GM23338 (cell line): ENCODE results near the gene PGP. TPM values are rescaled to one million over a fixed set of nuclear protein-coding genes. Genes with fewer than 3 reads are reported as not detected.

Experiments
- ATAC-seq: fragments of 200-7000 bp; cut with Tn5 transposase; 3 replicates; pipeline ENCODE4 v1.9.1; 2020
- DNase-seq: peaks from one replicate; pipeline ENCODE4 v3.0.0-alpha.2; 2015; ENCODE audit warnings: low spot score
- H2AFZ ChIP-seq: fragments of 200-600 bp; sonication (generic); 2 replicates; pipeline ENCODE4 v1.8.0; 2016; ENCODE audit warnings: antibody characterized with exemption, mild to moderate bottlenecking, moderate library complexity
- H3F3A ChIP-seq: fragments of 200-600 bp; sonication (generic); replicated peaks from 2 replicates; pipeline ENCODE4 v1.8.0; 2017; ENCODE audit warnings: antibody characterized with exemption, mixed run types, low read depth
- H3K27ac ChIP-seq: fragments of 200-600 bp; sonication (generic); 2 replicates; pipeline ENCODE4 v1.6.1; 2016; ENCODE audit warnings: low read depth
- H3K27me3 ChIP-seq: fragments of 200-600 bp; sonication (generic); 2 replicates; pipeline ENCODE4 v1.8.0; 2016; ENCODE audit warnings: mild to moderate bottlenecking, mixed run types, moderate library complexity; ENCODE audit not compliant: insufficient read depth
- H3K36me3 ChIP-seq: fragments of 200-600 bp; sonication (generic); 2 replicates; pipeline ENCODE4 v1.8.0; 2016; ENCODE audit warnings: mild to moderate bottlenecking; ENCODE audit not compliant: insufficient read depth
- H3K4me1 ChIP-seq: fragments of 200-600 bp; sonication (generic); 2 replicates; pipeline ENCODE4 v1.8.0; 2016; ENCODE audit warnings: mild to moderate bottlenecking, moderate library complexity; ENCODE audit not compliant: insufficient read depth
- H3K4me2 ChIP-seq: fragments of 200-600 bp; sonication (generic); 2 replicates; pipeline ENCODE4 v1.7.1; 2017; ENCODE audit warnings: mixed run types
- H3K4me3 ChIP-seq: fragments of 200-600 bp; sonication (generic); 2 replicates; pipeline ENCODE4 v1.6.1; 2016; ENCODE audit warnings: mixed run types
- H3K79me2 ChIP-seq: fragments of 200-600 bp; sonication (generic); replicated peaks from 2 replicates; pipeline ENCODE4 v1.8.0; 2017; ENCODE audit warnings: mild to moderate bottlenecking; ENCODE audit not compliant: insufficient read depth
- H3K9me2 ChIP-seq: fragments of 200-600 bp; sonication (generic); 2 replicates; pipeline ENCODE4 v1.8.0; 2017; ENCODE audit not compliant: insufficient read depth
- H4K20me1 ChIP-seq: fragments of 200-600 bp; sonication (generic); replicated peaks from 2 replicates; pipeline ENCODE4 v1.8.0; 2017; ENCODE audit warnings: mild to moderate bottlenecking; ENCODE audit not compliant: insufficient read depth
- H3K27ac Mint-ChIP-seq: 2 replicates; pipeline ENCODE4 v1.8.0; 2020; ENCODE audit warnings: inconsistent platforms, mild to moderate bottlenecking, moderate library complexity, mixed read lengths
- H3K27me3 Mint-ChIP-seq: 3 replicates; pipeline ENCODE4 v1.8.0; 2022; ENCODE audit warnings: low read depth, mild to moderate bottlenecking, moderate library complexity, mixed read lengths, inconsistent platforms; ENCODE audit not compliant: insufficient read depth, poor library complexity
- H3K36me3 Mint-ChIP-seq: 3 replicates; pipeline ENCODE4 v1.8.0; 2021; ENCODE audit warnings: low read depth, mild to moderate bottlenecking, inconsistent platforms, moderate library complexity, mixed read lengths
- H3K4me1 Mint-ChIP-seq: 3 replicates; pipeline ENCODE4 v1.8.0; 2020; ENCODE audit warnings: mild to moderate bottlenecking, inconsistent platforms, mixed read lengths
- H3K4me3 Mint-ChIP-seq: 3 replicates; pipeline ENCODE4 v1.8.0; 2021; ENCODE audit warnings: moderate library complexity, mild to moderate bottlenecking, inconsistent platforms, mixed read lengths
- H3K9me3 Mint-ChIP-seq: 3 replicates; pipeline ENCODE4 v1.8.0; 2020; ENCODE audit warnings: moderate library complexity, mild to moderate bottlenecking, inconsistent platforms, mixed read lengths
- ETS1 ChIP-seq: IDR thresholded peaks from 2 replicates; pipeline ENCODE4 v1.6.1; 2016; ENCODE audit warnings: antibody characterized with exemption
- EZH2 ChIP-seq: fragments of 200-600 bp; sonication (generic); IDR thresholded peaks from one replicate; pipeline ENCODE4 v1.8.0; 2017; ENCODE audit warnings: antibody characterized with exemption, mild to moderate bottlenecking, low read depth; ENCODE audit not compliant: unreplicated experiment
- EZH2phosphoT487 ChIP-seq: fragments of 200-600 bp; sonication (generic); IDR thresholded peaks from one replicate; pipeline ENCODE4 v1.8.1; 2018; ENCODE audit warnings: antibody characterized with exemption; ENCODE audit not compliant: unreplicated experiment
- JUNB ChIP-seq: IDR thresholded peaks from one replicate; pipeline ENCODE4 v1.6.1; 2016; ENCODE audit warnings: antibody characterized with exemption; ENCODE audit not compliant: unreplicated experiment
- NANOG ChIP-seq: IDR thresholded peaks from 2 replicates; pipeline ENCODE4 v1.6.1; 2016; ENCODE audit warnings: antibody characterized with exemption, borderline replicate concordance
- POLR2AphosphoS5 ChIP-seq: IDR thresholded peaks from 2 replicates; pipeline ENCODE4 v1.6.1; 2016; ENCODE audit warnings: antibody characterized with exemption, low read depth
- ZNF114 ChIP-seq: fragments of 250-450 bp; sonication (Bioruptor Pico); IDR thresholded peaks from 2 replicates; pipeline ENCODE4 v1.5.0; 2020; ENCODE audit warnings: mild to moderate bottlenecking, moderate library complexity
- ZNF331 ChIP-seq: fragments of 250-450 bp; sonication (Bioruptor Pico); IDR thresholded peaks from 2 replicates; pipeline ENCODE4 v1.5.0; 2020; ENCODE audit warnings: low read depth, mild to moderate bottlenecking, moderate library complexity
- polyA plus RNA-seq: library from polyadenylated mRNA; unstranded; fragments of >200 nt; fragmentation: Nextera tagmentation; extraction: Ambion mirVana; gene quantifications from 2 replicates; pipeline ENCODE4 v1.2.1, GENCODE V29; 2016
- total RNA-seq: library from RNA; depleted of rRNA; stranded (reverse); fragments of >200 nt; shearing (Covaris generic); gene quantifications from 2 replicates; pipeline ENCODE4 v1.2.3, GENCODE V29; 2014
- TF ChIP-seq, protein P1 (sequence below): fragments of 250-450 bp; sonication (Bioruptor Pico); IDR thresholded peaks from 2 replicates; pipeline ENCODE4 v1.5.0; 2020; ENCODE audit warnings: mild to moderate bottlenecking, moderate library complexity

Gene PGP
- total and polyA plus RNA-seq, 2 experiments from 2014 or later = 44.4 to 80.3 TPM

DNA sequence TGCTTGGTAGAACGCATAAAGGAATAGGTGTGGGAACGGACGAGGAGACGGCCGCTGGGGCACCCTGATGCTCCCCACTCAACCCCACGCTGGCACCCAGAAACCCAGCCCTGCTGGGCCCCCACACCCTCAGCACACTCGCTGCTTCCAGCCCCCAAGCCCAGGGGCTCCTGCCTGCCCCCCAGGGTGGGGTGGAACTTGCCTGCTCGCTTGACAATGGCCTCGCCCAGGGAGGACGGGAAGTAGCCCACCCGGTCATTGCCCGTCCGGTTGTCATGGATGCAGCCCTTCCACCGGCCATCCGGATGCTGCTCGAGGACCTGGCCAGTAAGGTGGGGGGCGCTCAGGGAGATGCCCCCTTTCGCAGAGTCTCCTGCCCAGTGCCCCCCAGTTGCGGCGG lies 28.1 kb downstream of the PGP start (continued):
- TF ChIP-seq, protein P1, sequence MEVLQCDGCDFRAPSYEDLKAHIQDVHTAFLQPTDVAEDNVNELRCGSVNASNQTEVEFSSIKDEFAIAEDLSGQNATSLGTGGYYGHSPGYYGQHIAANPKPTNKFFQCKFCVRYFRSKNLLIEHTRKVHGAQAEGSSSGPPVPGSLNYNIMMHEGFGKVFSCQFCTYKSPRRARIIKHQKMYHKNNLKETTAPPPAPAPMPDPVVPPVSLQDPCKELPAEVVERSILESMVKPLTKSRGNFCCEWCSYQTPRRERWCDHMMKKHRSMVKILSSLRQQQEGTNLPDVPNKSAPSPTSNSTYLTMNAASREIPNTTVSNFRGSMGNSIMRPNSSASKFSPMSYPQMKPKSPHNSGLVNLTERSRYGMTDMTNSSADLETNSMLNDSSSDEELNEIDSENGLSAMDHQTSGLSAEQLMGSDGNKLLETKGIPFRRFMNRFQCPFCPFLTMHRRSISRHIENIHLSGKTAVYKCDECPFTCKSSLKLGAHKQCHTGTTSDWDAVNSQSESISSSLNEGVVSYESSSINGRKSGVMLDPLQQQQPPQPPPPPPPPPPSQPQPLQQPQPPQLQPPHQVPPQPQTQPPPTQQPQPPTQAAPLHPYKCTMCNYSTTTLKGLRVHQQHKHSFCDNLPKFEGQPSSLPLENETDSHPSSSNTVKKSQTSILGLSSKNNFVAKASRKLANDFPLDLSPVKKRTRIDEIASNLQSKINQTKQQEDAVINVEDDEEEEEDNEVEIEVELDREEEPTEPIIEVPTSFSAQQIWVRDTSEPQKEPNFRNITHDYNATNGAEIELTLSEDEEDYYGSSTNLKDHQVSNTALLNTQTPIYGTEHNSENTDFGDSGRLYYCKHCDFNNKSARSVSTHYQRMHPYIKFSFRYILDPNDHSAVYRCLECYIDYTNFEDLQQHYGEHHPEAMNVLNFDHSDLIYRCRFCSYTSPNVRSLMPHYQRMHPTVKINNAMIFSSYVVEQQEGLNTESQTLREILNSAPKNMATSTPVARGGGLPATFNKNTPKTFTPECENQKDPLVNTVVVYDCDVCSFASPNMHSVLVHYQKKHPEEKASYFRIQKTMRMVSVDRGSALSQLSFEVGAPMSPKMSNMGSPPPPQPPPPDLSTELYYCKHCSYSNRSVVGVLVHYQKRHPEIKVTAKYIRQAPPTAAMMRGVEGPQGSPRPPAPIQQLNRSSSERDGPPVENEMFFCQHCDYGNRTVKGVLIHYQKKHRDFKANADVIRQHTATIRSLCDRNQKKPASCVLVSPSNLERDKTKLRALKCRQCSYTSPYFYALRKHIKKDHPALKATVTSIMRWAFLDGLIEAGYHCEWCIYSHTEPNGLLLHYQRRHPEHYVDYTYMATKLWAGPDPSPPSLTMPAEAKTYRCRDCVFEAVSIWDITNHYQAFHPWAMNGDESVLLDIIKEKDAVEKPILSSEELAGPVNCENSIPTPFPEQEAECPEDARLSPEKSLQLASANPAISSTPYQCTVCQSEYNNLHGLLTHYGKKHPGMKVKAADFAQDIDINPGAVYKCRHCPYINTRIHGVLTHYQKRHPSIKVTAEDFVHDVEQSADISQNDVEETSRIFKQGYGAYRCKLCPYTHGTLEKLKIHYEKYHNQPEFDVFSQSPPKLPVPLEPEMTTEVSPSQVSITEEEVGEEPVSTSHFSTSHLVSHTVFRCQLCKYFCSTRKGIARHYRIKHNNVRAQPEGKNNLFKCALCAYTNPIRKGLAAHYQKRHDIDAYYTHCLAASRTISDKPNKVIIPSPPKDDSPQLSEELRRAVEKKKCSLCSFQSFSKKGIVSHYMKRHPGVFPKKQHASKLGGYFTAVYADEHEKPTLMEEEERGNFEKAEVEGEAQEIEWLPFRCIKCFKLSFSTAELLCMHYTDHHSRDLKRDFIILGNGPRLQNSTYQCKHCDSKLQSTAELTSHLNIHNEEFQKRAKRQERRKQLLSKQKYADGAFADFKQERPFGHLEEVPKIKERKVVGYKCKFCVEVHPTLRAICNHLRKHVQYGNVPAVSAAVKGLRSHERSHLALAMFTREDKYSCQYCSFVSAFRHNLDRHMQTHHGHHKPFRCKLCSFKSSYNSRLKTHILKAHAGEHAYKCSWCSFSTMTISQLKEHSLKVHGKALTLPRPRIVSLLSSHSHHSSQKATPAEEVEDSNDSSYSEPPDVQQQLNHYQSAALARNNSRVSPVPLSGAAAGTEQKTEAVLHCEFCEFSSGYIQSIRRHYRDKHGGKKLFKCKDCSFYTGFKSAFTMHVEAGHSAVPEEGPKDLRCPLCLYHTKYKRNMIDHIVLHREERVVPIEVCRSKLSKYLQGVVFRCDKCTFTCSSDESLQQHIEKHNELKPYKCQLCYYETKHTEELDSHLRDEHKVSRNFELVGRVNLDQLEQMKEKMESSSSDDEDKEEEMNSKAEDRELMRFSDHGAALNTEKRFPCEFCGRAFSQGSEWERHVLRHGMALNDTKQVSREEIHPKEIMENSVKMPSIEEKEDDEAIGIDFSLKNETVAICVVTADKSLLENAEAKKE = no peak
- TF ChIP-seq ETS1 (no peak), ZNF114 (CRISPR knock-in tag) (no peak), NANOG (no peak), JUNB (no peak), POLR2AphosphoS5 (no peak), ZNF331 (CRISPR knock-in tag) (no peak)

GRCh38 chr16:2186064-2186463 lies 28.6 kb downstream of the PGP start:
- DNase-seq (no peak), ATAC-seq (no peak)
- Histone ChIP-seq H3K4me1 (no peaks in the 10 kb centered on the region), H3K9me2 (no peaks in the 10 kb centered on the region), H4K20me1 (no peaks in the 10 kb centered on the region), H2AFZ (no peak overlapping the region), H3K27ac (no peak overlapping the region), H3K79me2 (no peaks in the 10 kb centered on the region), H3K36me3 (no peaks in the 10 kb centered on the region), H3K4me2 (no peak overlapping the region), H3K27me3 (no peaks in the 10 kb centered on the region), H3K4me3 (no peak overlapping the region), H3F3A (no peaks in the 10 kb centered on the region)
- H3K27me3 Mint-ChIP-seq = peaks cover 15% of the 10 kb centered on the region
- no peaks in the 10 kb centered on the region for H3K9me3 Mint-ChIP-seq
- no peak overlapping the region for H3K27ac Mint-ChIP-seq
- H3K4me1 Mint-ChIP-seq = peaks cover 6% of the 10 kb centered on the region
- no peak overlapping the region; the same call in 2 of the 3 replicates for H3K4me3 Mint-ChIP-seq
- H3K36me3 Mint-ChIP-seq = no peaks in the 10 kb centered on the region; the same call in 2 of the 3 replicates
- TF ChIP-seq JUNB = no peak
- TF ChIP-seq EZH2 = no peak
- no peak for TF ChIP-seq POLR2AphosphoS5
- no peak for TF ChIP-seq ZNF114 (CRISPR knock-in tag)
- no peak for TF ChIP-seq ZNF331 (CRISPR knock-in tag)
- TF ChIP-seq, protein P1 = no peak
- TF ChIP-seq EZH2phosphoT487 = no peak
- no peak for TF ChIP-seq NANOG
